ENCODE results near the gene HMG20A. TPM values are rescaled to one million over a fixed set of nuclear protein-coding genes. Genes with fewer than 3 reads are reported as not detected.

Gene HMG20A
- total and polyA plus RNA-seq, 2 of the 13 experiments (the other 11 are each of a cell fraction or from before 2014, with no cell fraction given) = 28.0 to 35.2 TPM

DNA sequence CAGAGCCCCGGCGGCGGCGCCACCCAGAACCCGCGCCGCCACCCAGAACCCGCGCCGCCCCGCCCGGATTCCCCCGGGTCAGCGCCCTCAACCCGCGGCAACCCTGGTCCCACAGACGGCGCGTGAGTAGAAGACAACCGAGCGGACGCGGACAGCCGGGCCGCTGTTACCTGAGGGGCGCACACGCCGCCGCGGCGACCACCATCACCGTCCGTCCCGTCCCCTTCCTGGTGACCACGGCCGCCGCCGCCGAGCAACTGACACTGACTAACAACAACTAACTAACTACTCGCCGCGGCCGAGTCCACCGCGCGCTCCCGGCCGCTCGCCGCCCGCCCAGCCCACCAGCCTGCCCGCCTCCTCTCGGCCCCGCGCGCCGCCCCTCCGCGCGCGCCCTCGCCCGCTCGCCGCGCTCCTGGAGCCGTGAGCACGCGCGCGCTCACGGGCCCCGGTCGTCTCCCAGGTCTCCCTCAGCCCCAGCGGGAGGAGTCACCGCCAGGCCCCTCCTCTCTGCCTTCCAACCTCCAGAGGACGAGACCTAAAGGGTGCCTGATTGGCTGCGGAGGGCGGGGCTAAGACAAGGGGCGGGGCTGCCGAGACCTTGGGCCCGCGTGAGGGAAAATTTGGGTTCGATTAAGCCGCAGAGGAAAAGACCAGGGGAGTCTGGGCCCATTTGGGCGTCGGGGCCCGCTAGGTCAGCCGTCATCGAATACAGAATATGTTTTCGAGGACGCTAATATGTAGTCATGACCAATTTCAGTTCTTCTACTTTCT is 665 bp upstream of the HMG20A start, which contains the start of gene PEAK1 (continued):
- TF ChIP-seq, protein P1, sequence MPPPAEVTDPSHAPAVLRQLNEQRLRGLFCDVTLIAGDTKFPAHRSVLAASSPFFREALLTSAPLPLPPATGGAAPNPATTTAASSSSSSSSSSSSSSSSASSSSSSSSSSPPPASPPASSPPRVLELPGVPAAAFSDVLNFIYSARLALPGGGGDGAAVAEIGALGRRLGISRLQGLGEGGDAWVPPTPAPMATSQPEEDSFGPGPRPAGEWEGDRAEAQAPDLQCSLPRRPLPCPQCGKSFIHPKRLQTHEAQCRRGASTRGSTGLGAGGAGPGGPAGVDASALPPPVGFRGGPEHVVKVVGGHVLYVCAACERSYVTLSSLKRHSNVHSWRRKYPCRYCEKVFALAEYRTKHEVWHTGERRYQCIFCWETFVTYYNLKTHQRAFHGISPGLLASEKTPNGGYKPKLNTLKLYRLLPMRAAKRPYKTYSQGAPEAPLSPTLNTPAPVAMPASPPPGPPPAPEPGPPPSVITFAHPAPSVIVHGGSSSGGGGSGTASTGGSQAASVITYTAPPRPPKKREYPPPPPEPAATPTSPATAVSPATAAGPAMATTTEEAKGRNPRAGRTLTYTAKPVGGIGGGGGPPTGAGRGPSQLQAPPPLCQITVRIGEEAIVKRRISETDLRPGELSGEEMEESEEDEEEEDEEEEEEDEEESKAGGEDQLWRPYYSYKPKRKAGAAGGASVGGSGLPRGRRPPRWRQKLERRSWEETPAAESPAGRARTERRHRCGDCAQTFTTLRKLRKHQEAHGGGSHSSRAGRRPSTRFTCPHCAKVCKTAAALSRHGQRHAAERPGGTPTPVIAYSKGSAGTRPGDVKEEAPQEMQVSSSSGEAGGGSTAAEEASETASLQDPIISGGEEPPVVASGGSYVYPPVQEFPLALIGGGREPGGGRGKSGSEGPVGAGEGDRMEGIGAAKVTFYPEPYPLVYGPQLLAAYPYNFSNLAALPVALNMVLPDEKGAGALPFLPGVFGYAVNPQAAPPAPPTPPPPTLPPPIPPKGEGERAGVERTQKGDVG (CRISPR knock-in tag; IDR thresholded peaks at IDR 0.05; ENCODE audit: borderline replicate concordance) = no peak
- TF ChIP-seq SMAD9 (CRISPR knock-in tag; IDR thresholded peaks at IDR 0.05) (no peak), ZNF260 (CRISPR knock-in tag; IDR thresholded peaks at IDR 0.05; ENCODE audit: borderline replicate concordance, low read depth) (no peak), THYN1 (CRISPR knock-in tag; IDR thresholded peaks at IDR 0.05; ENCODE audit: borderline replicate concordance, low read depth) (no peak), ARNT (IDR thresholded peaks at IDR 0.05) (no peak), ZNF180 (CRISPR knock-in tag; IDR thresholded peaks at IDR 0.05; ENCODE audit: borderline replicate concordance, low read depth) (no peak), POLR2A (IDR thresholded peaks at IDR 0.05; ENCODE audit: insufficient read depth in 1 of 2, low read depth in 2 of 2, low read length in 2 of 2) (peak; percentile 65 to 71), PHF21A (CRISPR knock-in tag; IDR thresholded peaks at IDR 0.05) (0 out of 2 replicates have a peak, but pooled peaks have one; percentile 9), CBX5 (CRISPR knock-in tag; IDR thresholded peaks at IDR 0.05; ENCODE audit: borderline replicate concordance) (no peak), SALL2 (CRISPR knock-in tag; IDR thresholded peaks at IDR 0.05) (no peak), SRSF9 (IDR thresholded peaks at IDR 0.05; ENCODE audit: borderline replicate concordance, insufficient read depth, low read depth, low read length, poor library complexity, severe bottlenecking) (no peak), CHD2 (IDR thresholded peaks at IDR 0.05; ENCODE audit: low read depth, low read length) (no peak)
- TF ChIP-seq, protein P2, sequence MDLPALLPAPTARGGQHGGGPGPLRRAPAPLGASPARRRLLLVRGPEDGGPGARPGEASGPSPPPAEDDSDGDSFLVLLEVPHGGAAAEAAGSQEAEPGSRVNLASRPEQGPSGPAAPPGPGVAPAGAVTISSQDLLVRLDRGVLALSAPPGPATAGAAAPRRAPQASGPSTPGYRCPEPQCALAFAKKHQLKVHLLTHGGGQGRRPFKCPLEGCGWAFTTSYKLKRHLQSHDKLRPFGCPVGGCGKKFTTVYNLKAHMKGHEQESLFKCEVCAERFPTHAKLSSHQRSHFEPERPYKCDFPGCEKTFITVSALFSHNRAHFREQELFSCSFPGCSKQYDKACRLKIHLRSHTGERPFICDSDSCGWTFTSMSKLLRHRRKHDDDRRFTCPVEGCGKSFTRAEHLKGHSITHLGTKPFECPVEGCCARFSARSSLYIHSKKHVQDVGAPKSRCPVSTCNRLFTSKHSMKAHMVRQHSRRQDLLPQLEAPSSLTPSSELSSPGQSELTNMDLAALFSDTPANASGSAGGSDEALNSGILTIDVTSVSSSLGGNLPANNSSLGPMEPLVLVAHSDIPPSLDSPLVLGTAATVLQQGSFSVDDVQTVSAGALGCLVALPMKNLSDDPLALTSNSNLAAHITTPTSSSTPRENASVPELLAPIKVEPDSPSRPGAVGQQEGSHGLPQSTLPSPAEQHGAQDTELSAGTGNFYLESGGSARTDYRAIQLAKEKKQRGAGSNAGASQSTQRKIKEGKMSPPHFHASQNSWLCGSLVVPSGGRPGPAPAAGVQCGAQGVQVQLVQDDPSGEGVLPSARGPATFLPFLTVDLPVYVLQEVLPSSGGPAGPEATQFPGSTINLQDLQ (CRISPR knock-in tag; IDR thresholded peaks at IDR 0.05) = no peak
- TF ChIP-seq, protein P3, sequence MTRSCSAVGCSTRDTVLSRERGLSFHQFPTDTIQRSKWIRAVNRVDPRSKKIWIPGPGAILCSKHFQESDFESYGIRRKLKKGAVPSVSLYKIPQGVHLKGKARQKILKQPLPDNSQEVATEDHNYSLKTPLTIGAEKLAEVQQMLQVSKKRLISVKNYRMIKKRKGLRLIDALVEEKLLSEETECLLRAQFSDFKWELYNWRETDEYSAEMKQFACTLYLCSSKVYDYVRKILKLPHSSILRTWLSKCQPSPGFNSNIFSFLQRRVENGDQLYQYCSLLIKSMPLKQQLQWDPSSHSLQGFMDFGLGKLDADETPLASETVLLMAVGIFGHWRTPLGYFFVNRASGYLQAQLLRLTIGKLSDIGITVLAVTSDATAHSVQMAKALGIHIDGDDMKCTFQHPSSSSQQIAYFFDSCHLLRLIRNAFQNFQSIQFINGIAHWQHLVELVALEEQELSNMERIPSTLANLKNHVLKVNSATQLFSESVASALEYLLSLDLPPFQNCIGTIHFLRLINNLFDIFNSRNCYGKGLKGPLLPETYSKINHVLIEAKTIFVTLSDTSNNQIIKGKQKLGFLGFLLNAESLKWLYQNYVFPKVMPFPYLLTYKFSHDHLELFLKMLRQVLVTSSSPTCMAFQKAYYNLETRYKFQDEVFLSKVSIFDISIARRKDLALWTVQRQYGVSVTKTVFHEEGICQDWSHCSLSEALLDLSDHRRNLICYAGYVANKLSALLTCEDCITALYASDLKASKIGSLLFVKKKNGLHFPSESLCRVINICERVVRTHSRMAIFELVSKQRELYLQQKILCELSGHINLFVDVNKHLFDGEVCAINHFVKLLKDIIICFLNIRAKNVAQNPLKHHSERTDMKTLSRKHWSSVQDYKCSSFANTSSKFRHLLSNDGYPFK (CRISPR knock-in tag; IDR thresholded peaks at IDR 0.05; ENCODE audit: borderline replicate concordance) = no peak
- TF ChIP-seq, protein P4, sequence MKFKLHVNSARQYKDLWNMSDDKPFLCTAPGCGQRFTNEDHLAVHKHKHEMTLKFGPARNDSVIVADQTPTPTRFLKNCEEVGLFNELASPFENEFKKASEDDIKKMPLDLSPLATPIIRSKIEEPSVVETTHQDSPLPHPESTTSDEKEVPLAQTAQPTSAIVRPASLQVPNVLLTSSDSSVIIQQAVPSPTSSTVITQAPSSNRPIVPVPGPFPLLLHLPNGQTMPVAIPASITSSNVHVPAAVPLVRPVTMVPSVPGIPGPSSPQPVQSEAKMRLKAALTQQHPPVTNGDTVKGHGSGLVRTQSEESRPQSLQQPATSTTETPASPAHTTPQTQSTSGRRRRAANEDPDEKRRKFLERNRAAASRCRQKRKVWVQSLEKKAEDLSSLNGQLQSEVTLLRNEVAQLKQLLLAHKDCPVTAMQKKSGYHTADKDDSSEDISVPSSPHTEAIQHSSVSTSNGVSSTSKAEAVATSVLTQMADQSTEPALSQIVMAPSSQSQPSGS (CRISPR knock-in tag; IDR thresholded peaks at IDR 0.05) = peak; percentile 13; the same call in 1 of the 2 replicates
- TF ChIP-seq, protein P5, sequence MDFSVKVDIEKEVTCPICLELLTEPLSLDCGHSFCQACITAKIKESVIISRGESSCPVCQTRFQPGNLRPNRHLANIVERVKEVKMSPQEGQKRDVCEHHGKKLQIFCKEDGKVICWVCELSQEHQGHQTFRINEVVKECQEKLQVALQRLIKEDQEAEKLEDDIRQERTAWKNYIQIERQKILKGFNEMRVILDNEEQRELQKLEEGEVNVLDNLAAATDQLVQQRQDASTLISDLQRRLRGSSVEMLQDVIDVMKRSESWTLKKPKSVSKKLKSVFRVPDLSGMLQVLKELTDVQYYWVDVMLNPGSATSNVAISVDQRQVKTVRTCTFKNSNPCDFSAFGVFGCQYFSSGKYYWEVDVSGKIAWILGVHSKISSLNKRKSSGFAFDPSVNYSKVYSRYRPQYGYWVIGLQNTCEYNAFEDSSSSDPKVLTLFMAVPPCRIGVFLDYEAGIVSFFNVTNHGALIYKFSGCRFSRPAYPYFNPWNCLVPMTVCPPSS (IDR thresholded peaks at IDR 0.05) = no peak

Data from HepG2 (cell line).